ENCODE results near the gene TNPO2. TPM values are rescaled to one million over a fixed set of nuclear protein-coding genes. Genes with fewer than 3 reads are reported as not detected.

The TNPO2 gene
- total and polyA plus RNA-seq, 12 donors, result 24.5 to 104 (median 74.4) TPM

DNA sequence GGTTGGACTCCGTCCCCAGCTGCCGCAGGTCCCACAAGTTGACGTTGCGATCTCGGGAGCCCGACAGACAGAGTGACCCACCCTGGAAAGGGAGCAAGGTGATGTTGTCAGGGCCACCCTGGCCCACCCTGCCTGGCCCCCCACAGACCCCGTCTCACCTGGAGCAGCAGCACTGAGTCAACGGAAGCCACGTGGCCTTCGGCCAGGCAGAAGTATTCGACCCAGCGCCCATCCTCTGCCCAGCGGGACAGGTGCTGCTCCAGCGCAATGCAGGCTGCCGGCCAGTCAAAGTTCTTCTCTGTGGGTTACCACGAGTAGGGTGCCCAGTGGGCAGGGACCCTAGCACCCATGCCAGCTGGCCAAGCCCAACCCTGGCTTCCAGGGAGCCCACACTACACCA lies 29.1 kb downstream of the TNPO2 start:
- H3K4me1 ChIP-seq (replicated peaks in 1 of 2), result peaks cover 10 to 18% of the 10 kb centered on the region in 2 donors
- no peak overlapping the region for H3K4me3 ChIP-seq
- no peaks in the 10 kb centered on the region for H3K36me3 ChIP-seq (replicated peaks in 1 of 2)
- intact Hi-C loops (cut with DNase I), result no loop called here
- TF ChIP-seq POLR2A (IDR thresholded peaks at IDR 0.05), result no peak
- TF ChIP-seq, protein P1, sequence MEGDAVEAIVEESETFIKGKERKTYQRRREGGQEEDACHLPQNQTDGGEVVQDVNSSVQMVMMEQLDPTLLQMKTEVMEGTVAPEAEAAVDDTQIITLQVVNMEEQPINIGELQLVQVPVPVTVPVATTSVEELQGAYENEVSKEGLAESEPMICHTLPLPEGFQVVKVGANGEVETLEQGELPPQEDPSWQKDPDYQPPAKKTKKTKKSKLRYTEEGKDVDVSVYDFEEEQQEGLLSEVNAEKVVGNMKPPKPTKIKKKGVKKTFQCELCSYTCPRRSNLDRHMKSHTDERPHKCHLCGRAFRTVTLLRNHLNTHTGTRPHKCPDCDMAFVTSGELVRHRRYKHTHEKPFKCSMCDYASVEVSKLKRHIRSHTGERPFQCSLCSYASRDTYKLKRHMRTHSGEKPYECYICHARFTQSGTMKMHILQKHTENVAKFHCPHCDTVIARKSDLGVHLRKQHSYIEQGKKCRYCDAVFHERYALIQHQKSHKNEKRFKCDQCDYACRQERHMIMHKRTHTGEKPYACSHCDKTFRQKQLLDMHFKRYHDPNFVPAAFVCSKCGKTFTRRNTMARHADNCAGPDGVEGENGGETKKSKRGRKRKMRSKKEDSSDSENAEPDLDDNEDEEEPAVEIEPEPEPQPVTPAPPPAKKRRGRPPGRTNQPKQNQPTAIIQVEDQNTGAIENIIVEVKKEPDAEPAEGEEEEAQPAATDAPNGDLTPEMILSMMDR (IDR thresholded peaks at IDR 0.05), result no peak
- no peak for DNase-seq
- WGBS, 4 donors, result 83 to 94% (median 91%) methylated on average over 7 to 16 of the region's 16 CpGs
- no peak overlapping the region for H3K27ac ChIP-seq
- H3K9me3 ChIP-seq (replicated peaks in 1 of 3), result no peaks in the 10 kb centered on the region
- H3K27me3 ChIP-seq, result no peaks in the 10 kb centered on the region

DNA sequence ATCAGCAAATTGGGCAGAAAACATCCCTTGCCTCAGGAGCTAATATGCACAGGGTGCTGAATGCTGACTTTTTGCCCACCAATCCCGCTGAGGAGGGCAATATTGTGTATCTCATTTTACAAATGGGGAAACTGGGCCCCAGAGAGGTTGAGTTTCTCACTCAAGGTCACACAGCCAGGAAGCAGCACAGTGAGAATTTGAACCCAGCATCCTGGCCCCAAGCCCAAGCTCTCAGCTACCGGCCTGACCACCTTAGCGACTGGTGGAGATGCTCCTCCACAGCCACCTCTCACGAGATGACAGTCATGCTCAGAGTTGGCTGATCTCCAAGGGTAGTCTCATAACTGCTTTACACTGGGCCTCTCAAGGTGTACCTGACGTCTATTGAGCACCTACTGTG lies 30.8 kb downstream of the TNPO2 start:
- DNase-seq, result no peak
- 80 to 100% (median 91%) methylated on average over 2 to 5 of the region's 5 CpGs for whole genome bisulfite sequencing, 4 donors
- Histone ChIP-seq H3K27ac (no peak overlapping the region), H3K27me3 (no peaks in the 10 kb centered on the region), H3K9me3 (replicated peaks in 1 of 3) (no peaks in the 10 kb centered on the region), H3K4me1 (replicated peaks in 1 of 2) (peaks cover 10 to 18% of the 10 kb centered on the region in 2 donors), H3K36me3 (replicated peaks in 1 of 2) (no peaks in the 10 kb centered on the region), H3K4me3 (no peak overlapping the region)
- intact Hi-C loops (cut with DNase I), result no loop called here
- TF ChIP-seq, protein P1 (IDR thresholded peaks at IDR 0.05), result no peak
- TF ChIP-seq POLR2A (IDR thresholded peaks at IDR 0.05), result no peak

DNA sequence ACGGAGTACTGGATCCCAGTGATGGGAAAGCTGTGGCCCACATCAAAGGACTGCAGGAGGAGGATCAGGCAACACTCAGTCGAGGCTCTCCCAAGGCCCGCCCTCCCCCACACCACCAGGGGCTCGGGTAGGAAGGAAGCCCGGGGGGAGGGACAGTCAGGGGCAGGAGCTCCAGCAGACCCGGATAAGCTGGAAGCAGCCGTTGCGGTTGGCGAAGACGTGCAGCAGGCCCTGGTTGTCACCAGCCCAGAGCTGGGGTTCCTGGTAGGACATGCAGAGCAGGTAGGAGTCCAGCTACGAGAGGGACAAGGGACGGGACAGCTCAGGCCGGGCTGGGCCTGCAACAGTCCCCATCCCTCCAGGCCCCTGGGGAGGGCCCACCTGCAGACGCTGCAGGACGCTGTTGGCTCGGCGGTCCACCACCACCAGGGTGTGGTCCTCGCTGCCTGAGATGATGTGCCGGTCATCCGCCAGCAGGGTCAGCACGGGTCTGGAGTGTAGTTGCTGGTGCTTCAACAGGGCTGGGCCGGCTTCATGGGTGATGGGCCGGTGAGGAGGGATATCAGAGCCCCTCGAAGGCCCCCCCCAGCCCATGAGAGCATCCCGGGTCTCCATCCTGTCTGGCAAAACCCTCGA lies 34.0 kb downstream of the TNPO2 start:
- intact Hi-C loops (cut with DNase I), result no loop called here
- no peak overlapping the region for H3K4me3 ChIP-seq
- no peaks in the 10 kb centered on the region for H3K36me3 ChIP-seq (replicated peaks in 1 of 2)
- no peak overlapping the region for H3K27ac ChIP-seq
- no peaks in the 10 kb centered on the region for H3K4me1 ChIP-seq (replicated peaks in 1 of 2)
- 76 to 82% (median 78%) methylated on average over 5 to 26 of the region's 26 CpGs for WGBS, 4 donors
- no peaks in the 10 kb centered on the region for H3K27me3 ChIP-seq
- TF ChIP-seq POLR2A (IDR thresholded peaks at IDR 0.05), result no peak
- TF ChIP-seq, protein P1 (IDR thresholded peaks at IDR 0.05), result no peak
- no peak for DNase-seq
- no peaks in the 10 kb centered on the region for H3K9me3 ChIP-seq (replicated peaks in 1 of 3)

DNA sequence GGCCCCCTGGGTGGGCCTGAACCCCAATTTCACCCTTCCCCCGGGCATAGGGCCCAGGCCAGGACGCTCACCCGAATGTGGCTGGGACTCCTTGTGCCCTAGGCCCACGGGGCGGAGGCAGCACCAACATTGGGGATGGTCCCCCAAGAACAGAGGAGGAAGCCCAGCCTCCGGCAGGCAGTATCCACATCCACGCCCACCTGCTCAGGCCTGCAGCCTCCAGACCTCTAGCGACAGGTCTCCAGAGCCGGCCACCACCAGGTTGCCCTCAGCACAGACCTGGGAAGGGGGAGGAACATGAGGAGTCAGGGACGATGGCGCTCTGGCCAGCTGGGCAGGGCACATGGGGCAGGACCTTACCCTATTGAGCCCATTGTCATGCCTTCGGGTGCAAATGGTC lies 34.7 kb downstream of the TNPO2 start:
- H3K4me1 ChIP-seq (replicated peaks in 1 of 2), result no peaks in the 10 kb centered on the region
- TF ChIP-seq POLR2A (IDR thresholded peaks at IDR 0.05), result no peak
- TF ChIP-seq, protein P1 (IDR thresholded peaks at IDR 0.05), result no peak
- no peak overlapping the region for H3K27ac ChIP-seq
- DNase-seq, result no peak
- WGBS, 4 donors, result 81 to 90% (median 85%) methylated on average over 7 to 12 of the region's 12 CpGs
- intact Hi-C loops (cut with DNase I), result no loop called here
- H3K4me3 ChIP-seq, result no peak overlapping the region
- no peaks in the 10 kb centered on the region for H3K27me3 ChIP-seq
- no peaks in the 10 kb centered on the region for H3K36me3 ChIP-seq (replicated peaks in 1 of 2)
- no peaks in the 10 kb centered on the region for H3K9me3 ChIP-seq (replicated peaks in 1 of 3)

All from adrenal gland (tissue), 12 donors.